HG03280 (cell line): Measurements from ENCODE around the gene CARMIL1.

Experiments
- ATAC-seq: cut with Tn5 transposase; IDR thresholded peaks from one replicate; pipeline ENCODE4 v1.9.1; 2021; ENCODE audit warnings: mild to moderate bottlenecking, moderate library complexity; ENCODE audit not compliant: unreplicated experiment

The CARMIL1 gene

GRCh38 chr6:25637960-25638434 is 358.8 kb downstream of the CARMIL1 start:
- ATAC-seq, result no peak

DNA sequence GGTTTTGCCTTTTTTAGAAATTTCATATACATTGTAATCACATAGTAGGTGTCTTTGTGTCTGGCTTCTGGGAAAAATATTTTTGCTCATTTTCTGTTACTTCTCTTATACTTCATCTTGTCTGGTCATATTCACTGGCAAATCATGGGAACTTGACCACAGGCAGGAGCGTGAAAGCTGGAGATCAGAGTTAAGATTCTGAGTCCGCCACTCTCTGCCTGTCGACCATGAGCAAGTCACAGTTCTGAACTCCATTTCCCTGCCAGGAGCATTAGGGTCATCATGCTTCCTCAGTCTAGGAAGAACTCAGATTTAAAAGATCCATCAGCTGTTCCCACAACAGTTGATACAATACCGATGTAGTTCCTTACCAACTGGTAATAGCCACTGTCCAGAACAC is 360.5 kb downstream of the CARMIL1 start:
- no peak for ATAC-seq

DNA sequence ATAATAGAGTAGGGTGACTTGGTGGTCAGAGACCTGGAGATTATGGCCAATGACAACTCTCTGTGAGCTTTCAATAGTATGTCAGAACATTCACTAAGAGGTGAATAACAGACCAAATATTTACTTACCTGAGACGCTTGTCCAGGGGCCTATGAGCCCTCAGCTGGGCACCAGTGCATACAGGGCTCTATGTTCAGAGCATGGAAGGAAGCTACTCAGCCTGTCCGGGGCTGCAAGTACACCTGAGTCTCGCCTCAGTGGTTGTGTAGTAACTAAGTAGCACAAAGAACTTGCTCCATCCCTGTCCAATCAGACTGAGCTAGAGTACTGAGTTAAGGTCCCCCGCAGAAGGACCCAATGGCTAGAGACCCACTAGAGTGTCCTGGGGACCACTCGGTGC is 361.3 kb downstream of the CARMIL1 start:
- ATAC-seq, result no peak

- no peak for ATAC-seq
These were observed 361.7 kb downstream of the CARMIL1 start for GRCh38 chr6:25640891-25641290.

DNA sequence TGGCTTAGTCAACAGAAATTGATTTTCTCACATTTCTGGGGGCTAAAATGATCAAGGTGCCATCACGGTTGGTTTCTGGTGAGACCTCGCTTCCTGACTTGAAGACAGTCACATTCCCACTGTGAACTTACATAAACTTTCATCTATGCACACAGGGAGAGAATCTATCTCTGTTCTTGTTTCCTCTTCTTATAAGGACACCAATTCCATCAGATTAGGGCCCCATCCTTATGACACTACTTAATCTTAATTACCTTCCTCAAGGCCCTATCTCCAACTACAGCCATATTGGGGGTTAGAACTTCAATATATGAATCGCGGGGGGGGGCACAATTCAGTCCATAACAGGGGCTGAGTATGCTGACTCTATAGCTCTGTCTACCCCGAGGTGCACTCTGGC is 362.2 kb downstream of the CARMIL1 start:
- ATAC-seq, result no peak

GRCh38 chr6:25641940-25642666 is 362.9 kb downstream of the CARMIL1 start:
- no peak for ATAC-seq

GRCh38 chr6:25642667-25643328 is 363.6 kb downstream of the CARMIL1 start:
- ATAC-seq, result no peak

DNA sequence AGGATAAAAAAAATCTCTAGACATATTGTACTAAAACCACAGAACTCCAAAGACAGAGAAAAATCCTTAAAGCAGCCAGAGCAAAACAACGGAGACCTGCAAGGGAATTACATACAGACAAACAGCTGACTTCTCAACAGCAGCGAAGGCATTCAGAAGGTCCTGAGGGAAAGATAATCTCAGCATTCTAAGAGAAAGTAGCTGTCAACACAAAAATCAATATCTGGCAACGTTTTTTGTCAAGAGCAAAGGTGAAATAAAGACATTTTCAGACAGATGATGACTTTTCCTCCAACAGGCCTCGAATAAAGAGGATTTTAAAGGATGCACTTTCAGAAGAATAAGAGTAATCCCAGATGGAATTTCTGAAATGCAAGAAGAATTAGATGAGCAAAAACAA is 366.7 kb downstream of the CARMIL1 start:
- no peak for ATAC-seq

DNA sequence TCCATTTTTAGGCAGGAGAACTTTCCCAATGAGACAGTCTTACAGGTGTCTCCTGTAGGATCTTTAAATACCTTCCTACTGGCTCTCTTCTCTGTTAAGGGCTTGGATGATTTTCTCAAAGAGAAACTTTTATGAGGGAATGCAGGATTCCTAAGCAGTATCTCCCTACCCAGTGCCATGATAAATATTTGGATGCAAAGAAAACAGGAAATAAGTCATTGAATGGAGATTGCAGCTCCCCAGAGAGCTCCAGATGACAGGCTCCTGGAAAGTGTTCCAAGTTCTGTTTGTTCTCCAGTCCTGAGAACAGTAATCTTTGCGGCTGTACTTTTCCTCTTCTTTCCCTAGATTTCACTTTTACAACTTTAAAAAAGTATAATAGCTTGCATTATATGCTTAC is 370.4 kb downstream of the CARMIL1 start:
- ATAC-seq, result no peak

DNA sequence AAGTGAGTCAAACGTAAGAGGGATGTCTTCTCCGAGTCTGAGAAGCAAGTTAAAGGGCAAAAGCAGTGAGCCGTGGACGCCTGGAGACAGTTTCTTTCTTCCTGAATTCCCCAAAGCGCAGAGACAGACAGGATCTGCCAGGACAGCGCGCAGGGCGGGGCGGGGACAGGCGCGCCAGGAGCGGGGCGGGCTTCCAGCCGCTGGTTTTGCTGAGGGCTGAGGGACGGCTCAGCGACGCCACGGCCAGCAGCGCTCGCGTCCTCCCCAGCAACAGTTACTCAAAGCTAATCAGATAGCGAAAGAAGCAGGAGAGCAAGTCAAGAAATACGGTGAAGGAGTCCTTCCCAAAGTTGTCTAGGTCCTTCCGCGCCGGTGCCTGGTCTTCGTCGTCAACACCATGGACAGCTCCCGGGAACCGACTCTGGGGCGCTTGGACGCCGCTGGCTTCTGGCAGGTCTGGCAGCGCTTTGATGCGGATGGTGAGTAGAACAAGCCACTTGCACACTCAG is 372.9 kb downstream of the CARMIL1 start, which contains the start of gene SCGN:
Gene SCGN (plus strand): TSS at position 209 of the 509 bp plus-strand sequence. CDS start 189 bp downstream, at position 398.
- ATAC-seq, result no peak

- no peak for ATAC-seq
These were observed 376.5 kb downstream of the CARMIL1 start for GRCh38 chr6:25655723-25656122.

DNA sequence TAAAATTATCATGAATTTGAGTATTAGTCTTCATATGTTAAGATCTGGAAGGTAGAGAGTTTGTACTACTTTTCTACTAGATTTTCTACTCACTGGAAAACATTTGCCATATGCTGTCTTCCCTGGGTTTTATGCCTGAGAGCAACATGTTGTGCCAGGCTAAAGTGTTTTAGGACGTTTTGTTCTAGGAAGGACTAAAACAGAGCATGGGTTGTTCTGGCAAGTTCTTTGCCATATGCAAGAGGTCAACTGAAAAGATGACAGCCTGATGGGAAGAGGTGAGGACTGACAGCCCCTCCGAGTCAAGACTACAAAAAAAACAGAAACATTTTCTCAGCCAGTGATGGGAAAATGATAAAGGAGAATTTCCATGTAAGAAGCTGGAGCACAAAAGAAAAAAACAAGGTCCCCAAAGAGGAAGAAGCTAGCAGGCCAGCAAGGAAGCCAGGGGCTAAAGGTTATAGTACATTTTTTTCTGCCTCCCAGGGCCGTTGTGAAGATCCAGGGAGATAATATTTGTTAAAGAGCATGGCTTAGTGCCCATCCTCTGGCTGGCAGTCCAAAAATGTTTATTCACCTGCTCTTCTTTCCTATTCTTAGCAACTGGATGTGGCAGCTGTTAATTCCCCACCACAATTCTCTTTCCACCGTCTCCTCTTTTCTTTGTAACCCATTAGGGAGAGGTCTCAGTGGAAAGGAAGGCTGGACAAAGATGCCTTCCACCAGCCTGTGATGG is 380.6 kb downstream of the CARMIL1 start:
- no peak for ATAC-seq

DNA sequence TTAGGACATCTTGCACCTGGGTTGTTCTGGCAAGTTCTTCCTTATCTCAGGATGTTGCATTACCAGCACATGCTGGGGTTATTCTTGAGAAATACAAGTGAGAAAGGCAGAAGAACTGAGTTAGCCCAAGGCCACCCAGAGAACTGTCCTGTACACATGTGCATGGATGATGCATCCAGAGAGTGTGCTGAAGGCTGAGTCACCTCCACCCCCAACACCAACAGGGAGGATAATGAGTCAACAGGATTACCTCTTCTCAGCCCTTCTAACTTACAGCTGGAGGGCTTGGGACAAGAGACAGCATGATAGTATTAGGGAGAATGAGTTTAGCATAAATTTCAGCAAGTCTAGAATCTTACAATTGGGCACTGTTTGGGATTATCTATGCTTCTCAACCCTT is 381.3 kb downstream of the CARMIL1 start:
- ATAC-seq, result no peak

DNA sequence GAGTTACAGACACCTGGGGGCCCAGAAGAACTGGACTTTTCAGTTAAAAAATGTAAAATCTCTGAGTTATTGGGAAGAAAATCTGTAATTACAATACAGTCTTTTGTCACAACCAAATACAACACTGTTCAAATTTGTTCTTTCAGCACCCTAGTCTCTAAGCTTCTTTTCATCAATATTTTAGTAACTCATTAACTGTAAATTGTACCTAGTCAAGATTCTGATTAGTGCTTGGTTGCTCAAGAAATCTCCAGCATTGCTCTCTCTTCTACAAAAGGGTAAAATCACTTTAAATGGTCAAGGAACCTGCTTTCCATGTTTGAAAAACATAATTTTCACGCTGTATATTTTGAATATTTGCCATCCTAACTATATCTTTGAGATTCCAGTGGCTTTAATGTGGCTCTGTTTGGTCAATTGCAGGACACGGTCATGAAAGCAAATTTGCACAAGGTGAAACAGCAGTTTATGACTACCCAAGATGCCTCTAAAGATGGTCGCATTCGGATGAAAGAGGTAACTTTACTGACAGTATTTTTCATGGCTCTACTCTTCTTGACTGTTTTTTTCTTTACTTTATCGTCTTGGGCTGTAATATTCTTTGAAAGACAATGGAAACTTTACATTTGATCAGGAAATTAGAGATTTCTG is 382.1 kb downstream of the CARMIL1 start:
- no peak for ATAC-seq

- no peak for ATAC-seq
These were observed 386.3 kb downstream of the CARMIL1 start for GRCh38 chr6:25665455-25665854.

GRCh38 chr6:25669413-25669812 is 390.2 kb downstream of the CARMIL1 start:
- no peak for ATAC-seq
